ENCODE measurements around the gene P2RX1.

The P2RX1 gene

GRCh38 chr17:3903051-3903825 lies 13.0 kb downstream of the P2RX1 start:
- DNase-seq: no peak

GRCh38 chr17:3900646-3901045 lies 15.6 kb downstream of the P2RX1 start:
- DNase-seq: no peak

- DNase-seq: no peak
Observed at GRCh38 chr17:3897731-3898130, 18.5 kb downstream of the P2RX1 start.

- no peak for DNase-seq
Observed at GRCh38 chr17:3896968-3897235, 19.4 kb downstream of the P2RX1 start.

- DNase-seq: no peak
Observed at GRCh38 chr17:3896108-3896967, 19.9 kb downstream of the P2RX1 start.

- DNase-seq: no peak
Observed at GRCh38 chr17:3895354-3895753, 20.9 kb downstream of the P2RX1 start.

GRCh38 chr17:3894911-3895343 lies 21.3 kb downstream of the P2RX1 start:
- no peak for DNase-seq

GRCh38 chr17:3894188-3894587 lies 22.1 kb downstream of the P2RX1 start:
- DNase-seq: no peak

- no peak for DNase-seq
Observed at GRCh38 chr17:3893720-3894116, 22.5 kb downstream of the P2RX1 start.

GRCh38 chr17:3893003-3893719 lies 23.1 kb downstream of the P2RX1 start, which contains the start of gene CAMKK1:
Gene CAMKK1, minus strand, starts transcription at chr17:3893053. Its CDS starts 7,366 bp downstream, at chr17:3885687.
- peak; percentile 72 for DNase-seq

GRCh38 chr17:3892095-3892998 lies 23.9 kb downstream of the P2RX1 start:
- DNase-seq: peak; percentile 69

- DNase-seq: no peak
Observed at GRCh38 chr17:3891626-3892094, 24.6 kb downstream of the P2RX1 start.

GRCh38 chr17:3890878-3891219 lies 25.4 kb downstream of the P2RX1 start:
- DNase-seq: no peak

GRCh38 chr17:3890082-3890877 lies 26.0 kb downstream of the P2RX1 start:
- peak; percentile 41 for DNase-seq

GRCh38 chr17:3889325-3890012 lies 26.8 kb downstream of the P2RX1 start:
- no peak for DNase-seq

GRCh38 chr17:3888343-3889171 lies 27.7 kb downstream of the P2RX1 start:
- no peak for DNase-seq

- DNase-seq: no peak
Observed at GRCh38 chr17:3887804-3888203, 28.5 kb downstream of the P2RX1 start.

GRCh38 chr17:3887394-3887793 lies 28.9 kb downstream of the P2RX1 start:
- no peak for DNase-seq

- DNase-seq: no peak
Observed at GRCh38 chr17:3886776-3887175, 29.5 kb downstream of the P2RX1 start.

GRCh38 chr17:3885970-3886369 lies 30.3 kb downstream of the P2RX1 start:
- DNase-seq: no peak
